Stimulated activated CD4-positive, alpha-beta T cell treated with anti-CD3 and anti-CD28 coated beads, Interleukin-1b, Interleukin-23, amount 100 ng/mL, for 48 hours (primary cell): ENCODE results near the gene PCDHGA1.
A peak's percentile ranks its signal among the peaks of the same experiment; 100 is the strongest.

Experiments used
- DNase-seq: peaks from one replicate; pipeline ENCODE4 v3.0.0-alpha.2; 2020

PCDHGA1 gene

DNA sequence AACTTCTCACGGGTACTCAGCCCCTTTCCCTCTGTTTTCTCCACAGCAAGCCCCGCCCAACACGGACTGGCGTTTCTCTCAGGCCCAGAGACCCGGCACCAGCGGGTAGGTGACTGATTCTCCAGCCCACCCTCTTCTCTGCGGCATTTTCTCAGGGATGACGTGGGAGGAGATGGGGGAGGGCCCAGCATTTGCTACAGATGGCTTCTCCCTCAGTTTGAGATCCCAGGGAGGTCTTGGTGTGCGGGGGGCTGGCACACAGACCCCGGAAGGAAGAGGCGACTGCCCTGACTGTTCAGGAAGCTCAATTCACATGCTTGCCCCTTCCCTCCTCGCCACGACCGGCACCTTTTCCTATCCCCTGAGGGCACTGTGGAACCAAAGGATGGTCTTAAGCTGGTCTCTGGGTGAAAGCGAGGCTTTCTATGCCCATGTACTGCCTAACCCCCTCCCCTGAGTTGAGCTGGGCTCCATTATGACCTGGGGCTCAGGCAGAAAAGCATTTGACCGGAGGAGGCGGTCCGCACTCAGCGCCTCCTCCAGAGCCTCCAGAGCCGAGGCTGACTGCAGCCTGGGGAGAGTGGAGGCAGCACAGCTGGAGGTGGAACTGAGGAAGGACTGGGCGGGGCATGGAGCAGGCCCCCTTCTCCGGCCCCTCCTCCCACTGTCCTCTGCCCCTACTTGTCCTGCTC is 164.6 kb downstream of the PCDHGA1 start:
- no peak for DNase-seq

DNA sequence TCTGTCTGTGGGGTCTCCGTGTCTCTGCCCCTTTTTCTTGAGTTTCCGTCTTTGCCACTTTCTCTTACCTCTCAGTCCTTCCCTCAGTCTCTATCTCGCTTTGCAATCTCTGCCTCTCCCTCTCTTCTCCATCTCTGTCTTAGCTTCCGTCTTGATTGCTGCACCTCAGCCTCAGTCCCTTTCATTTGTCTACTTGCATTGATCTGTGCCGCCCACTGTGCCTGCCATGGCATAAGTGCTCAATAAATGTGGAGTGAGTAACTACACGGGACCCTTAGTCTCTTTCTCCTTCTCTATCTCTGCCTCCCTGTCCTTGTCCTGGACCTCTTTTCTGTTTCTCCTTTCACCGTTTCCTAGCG is 165.1 kb downstream of the PCDHGA1 start:
- no peak for DNase-seq

DNA sequence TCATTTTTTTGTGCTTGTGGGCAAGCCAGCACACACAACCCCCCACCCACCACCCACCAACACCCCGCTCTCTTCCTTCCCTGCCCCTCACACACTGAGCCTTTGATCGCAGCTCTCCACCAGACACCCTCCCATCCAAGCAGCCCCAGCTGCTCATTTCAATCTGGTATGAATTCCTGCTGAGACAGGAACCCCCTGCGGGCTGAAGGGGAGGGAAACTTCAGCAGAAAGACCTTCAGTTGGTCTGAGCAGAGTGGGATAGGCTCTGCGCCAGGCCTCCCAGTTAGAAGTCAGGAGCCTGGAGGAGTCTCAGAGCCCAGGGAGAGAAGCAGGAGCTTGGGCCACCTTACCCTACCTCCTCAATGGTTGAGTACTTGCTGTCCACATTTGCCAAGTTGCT is 165.7 kb downstream of the PCDHGA1 start:
- DNase-seq: no peak

DNA sequence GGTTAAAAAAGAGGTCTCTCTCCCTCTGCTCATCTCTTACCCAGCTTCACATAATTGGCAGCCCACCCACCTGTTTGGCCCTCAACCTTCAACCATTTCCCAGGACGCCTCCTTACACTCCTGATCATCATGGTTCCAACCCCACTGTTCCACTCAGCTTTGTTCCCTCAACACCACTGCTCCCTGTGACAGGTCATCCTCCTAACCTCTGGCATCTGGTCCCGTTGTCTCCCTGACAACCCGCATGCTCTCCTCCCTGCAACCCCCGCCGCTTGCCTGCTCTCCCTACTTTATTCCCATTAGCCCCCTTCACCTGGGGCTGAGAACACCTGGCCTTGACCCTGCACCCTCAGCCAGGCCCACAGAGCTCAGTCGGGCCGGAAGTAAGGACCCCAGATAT is 171.4 kb downstream of the PCDHGA1 start:
- DNase-seq: no peak

DNA sequence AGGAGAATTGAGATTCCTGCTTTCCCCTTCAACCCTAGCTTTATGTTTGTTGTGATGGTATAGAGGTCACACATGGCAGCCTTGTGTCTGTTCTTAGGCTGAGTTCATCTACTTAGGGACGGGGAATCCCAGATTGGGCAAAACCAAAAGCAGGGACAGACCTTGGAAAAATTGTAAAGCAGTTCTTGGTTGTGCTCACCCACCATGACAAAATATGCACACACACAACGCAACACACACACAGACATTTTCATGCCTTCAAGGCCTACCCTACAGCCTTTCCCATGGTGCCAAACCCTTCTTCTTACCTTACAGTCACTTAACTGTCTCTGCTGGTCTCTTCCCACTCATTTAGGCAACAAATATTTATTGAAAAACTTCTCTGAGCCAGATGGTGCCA is 173.4 kb downstream of the PCDHGA1 start:
- DNase-seq: no peak

DNA sequence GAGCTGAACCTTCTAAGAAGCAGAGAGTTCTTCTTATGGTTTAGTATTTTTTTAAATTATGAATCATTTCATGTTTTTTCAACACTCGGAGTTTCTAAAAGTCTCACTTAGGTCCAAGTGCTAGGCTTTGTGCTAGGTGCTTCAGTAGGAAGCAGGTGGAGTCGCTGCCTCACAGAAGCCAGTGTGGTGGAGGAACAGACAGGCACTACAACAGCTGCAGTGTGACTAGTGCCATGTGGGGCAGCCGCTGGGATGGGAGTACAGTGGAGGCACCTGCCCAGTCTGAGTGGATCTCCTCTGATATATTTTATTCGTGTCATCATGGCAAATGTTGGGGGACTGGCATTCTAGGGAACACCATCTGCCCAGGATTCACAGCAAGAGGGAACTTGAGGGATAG is 173.9 kb downstream of the PCDHGA1 start:
- no peak for DNase-seq

DNA sequence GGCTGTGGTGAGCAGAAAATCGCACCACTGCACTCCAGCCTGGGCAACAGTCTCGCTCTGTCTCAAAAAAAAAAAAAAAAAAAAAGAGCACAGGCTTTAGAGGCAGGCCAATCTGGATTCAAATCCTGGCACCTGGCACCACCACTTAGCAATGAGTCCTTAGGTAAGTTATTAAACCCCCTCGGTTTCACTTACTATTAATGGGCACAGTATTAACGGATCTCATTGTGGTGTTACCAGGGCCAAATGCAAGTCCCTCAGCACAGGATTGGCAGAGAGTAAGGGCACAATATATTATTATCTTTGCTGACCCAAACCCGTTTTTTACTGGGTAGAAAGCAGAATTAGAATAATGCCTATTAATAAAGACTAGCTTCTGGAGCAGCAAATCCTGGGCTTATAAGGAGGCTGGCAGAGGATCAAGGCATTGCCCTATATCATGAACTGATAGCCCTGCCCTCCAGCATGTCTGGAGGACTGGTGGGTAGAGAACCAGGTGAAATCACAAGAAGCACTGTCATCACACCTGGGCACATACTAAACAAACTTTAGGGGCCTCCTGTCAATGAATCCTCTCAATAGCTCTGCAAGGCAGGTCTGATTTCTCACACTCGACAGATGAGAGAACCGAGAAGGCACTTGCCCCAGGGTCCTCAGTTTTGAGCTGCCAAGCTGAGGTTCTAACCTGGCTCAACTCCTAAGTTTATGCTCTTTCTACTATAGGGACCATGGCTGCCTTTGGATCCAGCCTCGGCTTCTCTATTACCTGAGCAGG is 176.3 kb downstream of the PCDHGA1 start:
- DNase-seq: no peak

DNA sequence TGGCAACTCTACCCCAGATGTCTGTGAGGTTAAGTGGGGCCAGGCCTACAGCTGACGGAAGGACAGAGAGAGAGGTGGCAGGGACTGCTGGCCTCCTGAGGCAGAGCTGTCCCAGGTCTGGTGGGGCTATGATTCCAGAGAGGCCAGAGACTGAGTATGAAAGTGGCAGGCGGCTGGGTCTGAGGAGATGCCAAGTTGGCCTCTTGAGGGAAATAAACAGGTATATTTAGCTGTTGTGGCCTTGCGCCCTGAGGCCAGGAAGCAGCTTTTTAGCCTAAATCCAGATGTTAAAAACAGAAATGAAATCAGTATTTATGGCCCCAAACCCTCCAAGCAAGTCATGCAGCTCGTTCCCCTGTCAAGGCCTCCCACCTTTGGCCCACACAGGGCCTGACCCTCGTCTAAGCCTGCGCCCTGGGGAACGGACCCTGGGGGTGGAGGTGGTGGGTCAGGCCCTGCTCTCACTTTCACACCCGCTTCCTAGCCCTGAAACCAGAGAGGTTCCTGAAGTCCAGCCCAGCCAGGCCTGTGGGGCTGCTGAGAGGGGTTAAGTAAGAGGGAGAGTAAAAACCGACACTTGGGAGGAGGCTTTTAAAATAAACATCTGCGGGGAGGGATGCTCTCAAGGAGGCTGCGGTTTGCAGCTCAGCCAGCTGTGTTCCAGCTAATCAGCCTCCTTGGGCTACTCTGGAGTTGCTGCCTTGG is 177.2 kb downstream of the PCDHGA1 start:
- no peak for DNase-seq

DNA sequence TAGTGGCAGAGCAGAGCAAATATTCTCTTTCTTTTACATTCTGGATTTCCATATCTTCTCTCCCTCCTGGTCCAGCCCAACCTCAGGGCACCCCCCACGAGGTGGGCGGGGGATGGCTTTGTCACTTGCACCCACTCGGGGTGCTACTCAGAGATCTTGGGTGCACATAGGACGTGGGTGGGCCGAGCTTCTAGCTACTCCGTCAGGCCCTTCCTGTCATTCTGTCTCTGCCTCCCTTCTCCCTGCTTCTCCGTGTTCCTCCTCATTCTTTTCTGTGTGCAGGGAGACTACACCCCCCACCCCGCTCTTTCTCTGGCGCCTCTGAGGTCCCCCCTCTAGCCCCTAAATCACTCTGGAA is 178.1 kb downstream of the PCDHGA1 start:
- DNase-seq: no peak

DNA sequence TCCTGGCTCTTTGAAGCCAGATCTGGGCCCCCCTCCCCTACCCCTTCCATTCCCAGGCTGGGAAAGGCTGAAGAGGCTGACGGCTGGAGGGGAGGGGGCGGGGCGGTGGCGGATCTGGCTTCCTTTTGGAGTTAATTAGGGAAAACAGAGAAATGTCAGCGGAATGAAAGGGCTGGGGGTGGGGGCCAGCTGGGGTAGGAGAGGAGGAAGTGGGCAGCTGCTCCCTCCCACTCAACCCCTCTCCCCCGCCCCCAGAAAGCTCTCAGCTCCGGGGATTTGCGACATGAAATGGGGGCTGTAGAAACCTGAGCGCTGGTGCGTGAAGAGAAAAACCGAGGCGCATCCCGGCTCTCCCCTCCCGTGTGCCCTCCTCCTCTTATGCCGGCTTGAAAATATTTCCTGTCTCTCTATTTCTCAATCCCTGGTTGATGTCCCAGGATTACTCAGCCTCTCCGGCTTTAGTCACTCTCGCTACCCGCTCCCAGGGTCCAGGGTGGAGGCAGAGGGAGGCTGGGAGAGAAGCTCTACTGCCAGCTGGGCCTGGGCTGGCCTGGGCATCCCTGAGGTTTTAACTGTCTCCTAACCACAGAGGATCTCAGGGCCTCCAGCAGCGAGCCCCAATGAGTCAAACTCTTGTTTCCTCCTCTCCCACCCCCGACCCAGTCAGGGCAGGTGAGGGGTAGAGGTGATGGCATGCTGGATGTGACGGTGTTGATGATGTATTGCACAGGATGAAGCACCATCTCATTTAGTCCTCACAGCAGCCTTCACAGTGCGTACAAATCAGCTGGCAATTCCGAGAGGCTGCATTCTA is 178.7 kb downstream of the PCDHGA1 start:
- peak; percentile 52 for DNase-seq

DNA sequence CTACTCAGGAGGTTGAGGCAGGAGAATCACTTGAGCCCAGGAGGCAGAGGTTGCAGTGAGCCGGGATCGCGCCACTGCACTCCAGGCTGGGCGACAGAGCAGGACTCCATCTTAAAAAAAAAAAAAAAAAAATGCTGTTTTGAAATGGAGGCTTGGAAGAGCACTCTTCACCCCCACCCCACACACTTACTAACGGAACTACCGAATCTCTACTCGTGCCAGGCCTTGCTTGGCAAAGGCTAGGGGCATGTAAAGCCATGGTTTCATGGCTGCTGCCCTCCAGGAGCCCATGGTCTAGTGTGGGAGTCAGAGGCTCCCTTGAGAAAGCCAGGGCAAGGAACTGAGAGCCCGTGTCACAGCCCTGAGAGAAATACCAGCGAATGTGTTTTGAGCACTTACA is 179.8 kb downstream of the PCDHGA1 start:
- no peak for DNase-seq

DNA sequence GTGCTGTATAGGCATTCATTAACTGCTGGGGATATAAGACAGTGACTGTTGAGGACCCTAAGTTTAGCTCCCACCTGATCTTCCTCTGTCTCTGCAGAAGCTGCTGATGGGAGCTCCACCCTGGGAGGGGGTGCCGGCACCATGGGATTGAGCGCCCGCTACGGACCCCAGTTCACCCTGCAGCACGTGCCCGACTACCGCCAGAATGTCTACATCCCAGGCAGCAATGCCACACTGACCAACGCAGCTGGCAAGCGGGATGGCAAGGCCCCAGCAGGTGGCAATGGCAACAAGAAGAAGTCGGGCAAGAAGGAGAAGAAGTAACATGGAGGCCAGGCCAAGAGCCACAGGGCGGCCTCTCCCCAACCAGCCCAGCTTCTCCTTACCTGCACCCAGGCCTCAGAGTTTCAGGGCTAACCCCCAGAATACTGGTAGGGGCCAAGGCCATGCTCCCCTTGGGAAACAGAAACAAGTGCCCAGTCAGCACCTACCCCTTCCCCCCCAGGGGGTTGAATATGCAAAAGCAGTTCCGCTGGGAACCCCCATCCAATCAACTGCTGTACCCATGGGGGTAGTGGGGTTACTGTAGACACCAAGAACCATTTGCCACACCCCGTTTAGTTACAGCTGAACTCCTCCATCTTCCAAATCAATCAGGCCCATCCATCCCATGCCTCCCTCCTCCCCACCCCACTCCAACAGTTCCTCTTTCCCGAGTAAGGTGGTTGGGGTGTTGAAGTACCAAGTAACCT is 180.7 kb downstream of the PCDHGA1 start:
- DNase-seq: no peak

DNA sequence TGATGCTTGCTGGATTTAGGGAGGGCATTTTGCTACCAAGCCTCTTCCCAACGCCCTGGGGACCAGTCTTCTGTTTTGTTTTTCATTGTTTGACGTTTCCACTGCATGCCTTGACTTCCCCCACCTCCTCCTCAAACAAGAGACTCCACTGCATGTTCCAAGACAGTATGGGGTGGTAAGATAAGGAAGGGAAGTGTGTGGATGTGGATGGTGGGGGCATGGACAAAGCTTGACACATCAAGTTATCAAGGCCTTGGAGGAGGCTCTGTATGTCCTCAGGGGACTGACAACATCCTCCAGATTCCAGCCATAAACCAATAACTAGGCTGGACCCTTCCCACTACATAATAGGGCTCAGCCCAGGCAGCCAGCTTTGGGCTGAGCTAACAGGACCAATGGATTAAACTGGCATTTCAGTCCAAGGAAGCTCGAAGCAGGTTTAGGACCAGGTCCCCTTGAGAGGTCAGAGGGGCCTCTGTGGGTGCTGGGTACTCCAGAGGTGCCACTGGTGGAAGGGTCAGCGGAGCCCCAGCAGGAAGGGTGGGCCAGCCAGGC is 181.5 kb downstream of the PCDHGA1 start:
- no peak for DNase-seq

DNA sequence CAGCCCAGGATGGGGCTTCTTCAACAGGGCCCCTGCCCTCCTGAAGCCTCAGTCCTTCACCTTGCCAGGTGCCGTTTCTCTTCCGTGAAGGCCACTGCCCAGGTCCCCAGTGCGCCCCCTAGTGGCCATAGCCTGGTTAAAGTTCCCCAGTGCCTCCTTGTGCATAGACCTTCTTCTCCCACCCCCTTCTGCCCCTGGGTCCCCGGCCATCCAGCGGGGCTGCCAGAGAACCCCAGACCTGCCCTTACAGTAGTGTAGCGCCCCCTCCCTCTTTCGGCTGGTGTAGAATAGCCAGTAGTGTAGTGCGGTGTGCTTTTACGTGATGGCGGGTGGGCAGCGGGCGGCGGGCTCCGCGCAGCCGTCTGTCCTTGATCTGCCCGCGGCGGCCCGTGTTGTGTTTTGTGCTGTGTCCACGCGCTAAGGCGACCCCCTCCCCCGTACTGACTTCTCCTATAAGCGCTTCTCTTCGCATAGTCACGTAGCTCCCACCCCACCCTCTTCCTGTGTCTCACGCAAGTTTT is 182.1 kb downstream of the PCDHGA1 start:
- peak; percentile 86 for DNase-seq

DNA sequence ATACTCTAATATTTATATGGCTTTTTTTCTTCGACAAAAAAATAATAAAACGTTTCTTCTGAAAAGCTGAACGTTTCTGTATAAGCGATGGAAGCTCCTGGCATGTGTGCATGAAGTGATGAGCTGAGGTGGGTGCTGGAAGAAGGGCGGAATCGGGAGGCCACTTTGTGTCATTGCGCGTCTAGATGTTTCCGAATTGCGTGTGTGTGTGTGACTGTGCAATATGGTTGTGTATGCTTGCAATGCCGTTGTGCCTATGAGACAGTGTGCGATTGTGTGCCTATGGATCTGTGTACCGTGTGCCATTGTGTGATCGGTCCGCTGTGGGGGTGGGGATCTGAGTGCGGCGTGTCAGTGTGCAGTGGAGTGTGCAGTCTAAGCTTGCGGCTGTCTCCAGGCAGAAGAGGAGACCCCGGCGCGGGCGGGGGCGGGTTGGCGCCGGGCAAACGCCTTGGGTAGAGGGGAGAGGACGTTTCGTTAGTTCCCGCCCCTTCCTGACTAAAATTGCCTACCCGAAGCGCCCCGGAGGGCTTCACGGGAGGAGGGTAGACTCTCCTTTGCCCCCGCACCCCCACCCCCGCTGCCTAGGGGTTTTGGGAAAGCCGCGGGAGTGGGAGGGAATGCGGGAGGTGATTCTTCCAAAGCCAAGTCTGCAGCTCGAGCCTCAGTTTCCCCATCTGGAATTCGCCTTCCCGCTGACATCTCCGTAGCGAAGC is 182.8 kb downstream of the PCDHGA1 start:
- DNase-seq: peak; percentile 52

DNA sequence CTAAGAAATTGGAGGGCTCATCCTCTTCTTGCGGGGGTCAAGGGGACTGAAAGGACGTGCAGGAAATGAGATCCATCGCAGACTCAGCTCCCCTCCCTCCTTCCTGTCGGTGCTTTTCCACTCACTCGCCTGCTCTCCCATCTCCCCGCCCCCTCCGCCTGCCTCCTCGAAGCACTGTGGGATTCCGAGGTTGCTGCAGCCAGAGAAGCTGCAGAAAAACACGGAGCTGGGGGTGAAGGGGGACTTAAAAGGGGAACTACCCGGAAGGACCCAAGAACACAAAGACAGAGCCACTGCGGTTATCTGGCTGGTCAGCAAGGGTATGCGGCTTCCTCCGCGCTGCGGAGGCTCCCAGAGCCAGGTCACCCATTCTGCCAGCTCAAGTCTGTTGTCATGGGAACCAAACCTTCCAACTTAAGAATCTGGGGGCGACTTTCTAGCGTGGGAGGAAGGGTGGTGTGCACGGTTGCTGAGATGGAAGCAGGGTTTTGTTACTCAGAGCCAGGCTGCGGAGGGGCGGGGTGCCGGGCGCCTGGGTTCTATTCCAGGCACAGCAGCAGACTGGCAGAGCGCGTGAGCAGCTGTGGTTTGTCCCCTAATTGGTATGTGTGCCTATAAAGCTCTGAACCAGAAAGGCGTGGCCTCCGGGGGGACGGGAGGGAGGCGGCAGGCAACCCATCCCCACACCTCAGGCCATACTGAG is 183.5 kb downstream of the PCDHGA1 start:
- peak; percentile 79 for DNase-seq

DNA sequence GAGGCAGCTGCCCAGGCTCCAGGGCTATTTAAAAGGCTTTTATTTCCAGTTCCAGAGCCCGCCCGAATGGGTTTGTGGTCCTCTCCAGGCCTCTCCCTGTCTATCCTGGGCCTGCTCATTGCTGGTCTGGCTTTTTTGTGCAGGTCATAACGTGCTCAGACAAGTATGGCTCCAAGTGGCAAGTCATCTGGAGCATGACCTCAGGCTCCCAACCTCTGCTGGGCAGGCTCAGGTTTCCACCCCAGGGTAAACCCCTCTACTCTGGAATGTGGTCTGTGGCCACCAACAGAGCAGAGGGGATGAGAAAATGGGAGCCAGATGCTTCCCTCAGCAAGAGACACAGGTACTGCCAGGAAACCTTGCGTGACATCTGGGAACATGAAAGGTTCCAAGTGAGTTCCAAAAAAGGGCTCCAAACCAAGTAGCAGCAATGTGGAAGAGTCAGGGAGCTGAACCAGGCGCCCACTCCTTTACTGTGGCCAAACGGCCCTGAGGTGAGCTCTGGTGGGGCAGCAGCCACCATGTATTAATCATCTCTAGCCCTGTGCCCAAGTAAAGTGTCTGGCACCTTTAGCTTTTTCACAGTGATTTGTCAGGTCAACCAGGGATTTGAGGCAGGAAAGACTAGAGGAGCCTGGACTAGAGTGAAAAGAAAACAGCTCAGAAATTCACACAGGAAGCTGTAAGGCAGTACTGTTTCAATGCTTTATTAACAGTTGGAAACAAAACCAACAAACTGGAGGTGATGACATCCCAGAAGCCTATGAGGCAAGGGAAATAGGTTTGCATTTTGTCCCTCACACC is 184.2 kb downstream of the PCDHGA1 start:
- DNase-seq: peak; percentile 16

DNA sequence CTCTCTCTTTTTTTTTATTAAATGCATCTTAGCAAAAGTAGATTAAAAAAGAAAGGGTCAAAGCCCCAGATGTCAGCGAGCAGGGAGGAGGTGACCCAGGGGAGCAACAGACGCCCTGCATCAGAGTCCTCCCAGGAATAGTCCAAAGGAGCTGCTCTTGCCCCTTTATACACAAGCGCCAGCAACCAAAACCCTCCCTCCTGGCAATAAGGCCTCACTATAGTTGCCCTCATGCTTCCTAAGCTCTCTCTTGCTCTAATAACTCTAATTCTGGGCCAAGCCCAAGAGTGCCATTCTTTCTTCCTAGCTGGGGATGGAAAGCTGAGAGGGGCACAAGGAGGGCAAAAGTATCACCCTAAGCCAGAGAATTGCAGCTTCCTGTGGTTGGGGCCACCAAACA is 184.8 kb downstream of the PCDHGA1 start:
- no peak for DNase-seq

DNA sequence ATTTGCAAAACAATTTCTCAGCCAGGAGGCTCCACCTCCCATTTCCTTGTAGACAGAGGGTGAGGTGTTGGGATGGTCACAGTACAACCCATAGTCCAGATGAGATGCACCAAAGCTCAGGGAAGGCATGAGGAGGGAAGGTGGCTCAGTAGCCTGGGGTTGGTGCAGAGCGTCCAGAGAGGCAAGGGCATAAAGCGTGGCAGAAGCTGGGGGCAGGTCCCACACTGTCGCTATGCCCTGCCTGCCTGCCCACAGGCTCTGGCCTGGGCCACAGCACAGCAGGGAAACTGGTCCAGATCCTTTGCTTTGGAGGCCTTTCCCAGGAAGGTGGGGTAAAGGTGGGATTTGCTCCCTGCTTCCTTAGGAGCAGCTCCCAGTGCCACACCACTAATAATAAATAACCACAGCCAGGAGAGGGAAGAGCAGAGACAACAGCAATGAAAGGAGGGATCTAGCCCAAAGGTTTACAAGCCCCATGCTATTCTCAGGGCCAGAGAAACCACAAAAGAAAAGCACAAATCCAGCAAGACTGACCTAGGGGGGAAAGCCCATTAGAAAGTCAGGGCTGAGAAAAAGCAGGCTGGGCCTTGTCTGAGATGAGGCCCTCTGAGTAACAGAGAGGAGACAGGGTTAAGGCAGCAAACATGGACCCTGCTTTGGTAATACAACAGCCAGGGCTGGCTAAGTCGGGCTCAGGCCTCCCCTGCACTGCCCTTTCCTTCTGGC is 185.8 kb downstream of the PCDHGA1 start:
- no peak for DNase-seq
